ENCODE data around the gene FNBP1L.

Gene FNBP1L

DNA sequence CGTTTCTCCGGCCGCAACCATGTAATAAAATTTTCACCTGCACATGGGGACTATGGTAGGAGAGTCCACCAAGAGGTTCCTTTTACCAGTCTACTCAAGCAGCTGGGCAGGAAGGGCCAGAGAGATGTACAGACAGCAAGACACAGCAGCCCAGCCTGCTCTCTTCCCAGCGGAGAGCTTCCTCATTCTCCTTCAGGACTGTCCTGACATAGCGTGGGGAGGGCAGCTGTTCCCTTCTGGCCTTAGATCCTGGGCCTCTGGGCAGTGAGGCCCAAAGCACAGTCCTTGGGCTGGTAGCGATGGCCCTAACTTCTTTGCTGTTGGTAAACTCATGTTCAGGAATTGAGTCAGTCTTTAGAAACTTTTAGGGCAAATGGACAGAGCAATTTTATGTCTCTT is 144.6 kb downstream of the FNBP1L start:
- DNase-seq (ENCODE audit: low read depth) = no peak

- DNase-seq (ENCODE audit: low read depth) = no peak
Observed at GRCh38 chr1:93593854-93594602, 146.1 kb downstream of the FNBP1L start.

DNA sequence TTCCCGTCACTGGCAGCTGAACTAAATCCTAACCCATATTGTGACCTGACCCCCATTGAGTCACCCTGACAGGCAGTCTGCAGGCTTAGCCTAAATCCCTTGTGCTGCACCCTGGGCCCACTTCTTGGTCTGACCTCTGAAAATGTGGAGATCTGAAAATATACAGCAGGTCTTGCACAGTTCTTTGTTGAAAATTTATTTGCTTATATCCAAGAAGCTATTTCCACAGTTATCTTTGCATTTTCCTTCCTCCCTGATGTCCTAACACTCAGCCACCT is 146.6 kb downstream of the FNBP1L start:
- no peak for DNase-seq (ENCODE audit: low read depth)

GRCh38 chr1:93595266-93595665 is 147.3 kb downstream of the FNBP1L start:
- DNase-seq (ENCODE audit: low read depth) = no peak

DNA sequence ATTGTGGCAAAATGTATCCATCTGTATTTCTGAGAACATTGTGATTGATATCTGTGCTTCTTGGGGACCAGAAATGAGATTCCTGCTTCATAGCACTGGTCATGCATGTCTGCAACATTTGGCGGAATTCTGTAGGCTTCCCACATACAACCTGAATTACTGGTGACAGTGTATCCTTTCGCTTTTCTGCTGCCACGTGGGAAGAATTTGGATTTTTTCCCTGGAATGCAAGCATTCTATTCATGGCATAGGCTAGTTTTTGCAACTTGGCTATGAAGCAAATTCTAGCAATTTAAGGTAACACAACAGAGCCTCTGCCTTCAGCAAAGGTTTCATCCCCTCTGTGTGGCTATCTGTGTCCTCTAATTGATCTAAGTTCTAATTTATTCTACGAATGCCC is 147.8 kb downstream of the FNBP1L start:
- no peak for DNase-seq (ENCODE audit: low read depth)

GRCh38 chr1:93596329-93597089 is 148.6 kb downstream of the FNBP1L start:
- DNase-seq (ENCODE audit: low read depth) = no peak

GRCh38 chr1:93597709-93598108 is 149.8 kb downstream of the FNBP1L start:
- DNase-seq (ENCODE audit: low read depth) = no peak

- DNase-seq (ENCODE audit: low read depth) = no peak
Observed at GRCh38 chr1:93598396-93598795, 150.5 kb downstream of the FNBP1L start.

DNA sequence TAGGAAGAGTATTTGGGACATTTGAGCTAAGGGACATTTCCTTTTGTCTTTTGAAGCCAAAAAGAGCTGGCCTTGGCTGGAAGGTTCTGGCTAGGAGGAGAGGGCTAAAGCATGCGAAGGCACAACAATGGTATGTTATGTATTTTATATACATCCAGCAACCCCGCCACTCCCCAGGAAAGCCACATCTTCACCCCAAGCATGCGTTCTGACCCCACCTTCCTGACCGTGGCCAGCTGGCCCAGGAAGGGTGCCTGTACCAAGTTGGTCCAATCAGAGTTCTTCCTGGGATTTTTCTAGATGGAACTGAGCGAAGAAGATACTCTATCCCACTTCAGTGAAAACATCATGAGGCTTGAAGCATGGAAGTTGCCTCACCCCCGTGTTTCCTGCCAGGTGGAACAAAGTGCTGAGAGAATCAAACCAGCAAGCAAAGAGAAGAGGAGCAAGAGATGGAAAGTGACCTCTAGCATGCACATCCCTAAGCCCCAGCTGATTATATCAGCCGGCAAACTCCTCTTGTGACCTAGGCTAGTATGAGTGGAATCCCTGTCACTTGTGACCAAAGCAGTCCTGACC is 151.0 kb downstream of the FNBP1L start:
- DNase-seq (ENCODE audit: low read depth) = no peak

- no peak for DNase-seq (ENCODE audit: low read depth)
Observed at GRCh38 chr1:93599479-93599878, 151.6 kb downstream of the FNBP1L start.

DNA sequence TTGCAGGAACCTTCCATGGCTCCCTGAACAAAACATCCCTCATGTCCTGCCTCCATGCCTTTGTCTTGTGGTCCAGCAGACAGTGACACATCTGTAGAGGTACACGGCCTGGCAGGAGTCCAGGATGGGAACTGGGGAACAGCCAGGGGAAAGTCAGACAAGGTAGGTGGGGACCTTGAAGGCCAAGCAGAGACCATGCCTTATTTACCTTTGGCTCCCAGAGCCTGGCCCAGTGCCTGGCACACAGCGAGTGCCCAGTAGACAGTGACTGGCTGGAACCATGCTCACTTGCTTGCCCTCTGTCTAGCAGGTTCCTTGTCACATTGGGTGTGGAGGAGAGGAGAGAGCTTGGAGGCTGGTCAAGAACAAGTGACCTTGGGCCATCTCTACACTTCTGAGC is 152.7 kb downstream of the FNBP1L start:
- DNase-seq (ENCODE audit: low read depth) = no peak

DNA sequence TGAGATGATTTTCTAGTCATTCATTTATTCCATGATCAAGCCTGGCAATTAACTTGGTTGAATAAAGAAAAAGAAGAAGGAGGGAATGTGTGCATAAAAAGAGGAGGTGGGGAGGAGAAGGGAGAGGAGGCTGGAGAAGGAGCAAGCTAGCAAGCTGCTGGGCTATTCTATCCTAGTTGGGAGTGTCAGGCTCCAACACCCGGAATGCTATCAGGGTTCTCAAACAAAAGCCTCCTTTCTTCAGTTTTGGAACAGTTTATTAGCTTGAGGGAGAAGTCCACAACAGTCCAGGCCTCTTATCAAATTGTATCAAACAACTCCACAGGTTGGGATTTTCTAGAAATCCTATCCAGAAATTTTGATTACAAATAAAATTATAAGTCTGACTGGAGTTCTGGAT is 153.8 kb downstream of the FNBP1L start:
- no peak for DNase-seq (ENCODE audit: low read depth)

- DNase-seq (ENCODE audit: low read depth) = no peak
Observed at GRCh38 chr1:93602101-93602500, 154.2 kb downstream of the FNBP1L start.

DNA sequence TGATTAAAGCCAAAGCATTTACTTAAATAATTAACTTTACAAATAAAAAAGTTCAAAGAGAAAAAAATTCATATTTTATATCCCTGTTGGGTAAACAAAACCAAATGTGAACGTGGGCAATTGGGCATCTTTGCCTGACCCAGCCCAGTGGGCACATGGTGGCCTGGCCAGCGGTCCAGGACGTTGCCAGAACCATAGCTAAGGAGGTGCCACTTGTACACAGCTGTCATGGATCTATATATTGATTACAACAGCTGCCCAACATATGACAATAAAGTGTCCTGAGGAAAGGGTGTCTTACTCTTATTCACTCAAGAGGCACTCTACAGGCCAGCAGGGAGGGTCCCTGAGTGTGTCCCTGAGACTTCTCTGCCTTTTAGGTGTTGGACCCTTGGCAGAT is 155.2 kb downstream of the FNBP1L start:
- DNase-seq (ENCODE audit: low read depth) = no peak

- no peak for DNase-seq (ENCODE audit: low read depth)
Observed at GRCh38 chr1:93603601-93604000, 155.7 kb downstream of the FNBP1L start.

Measured in activated T-cell treated with anti-CD3 and anti-CD28 coated beads for 1 hour (primary cell).